Hippocampal formation (tissue), 2 donors: ENCODE data around the gene AFF4.
"Not testable (repeated sequence)": the region's sequence is repeated elsewhere in the genome, so short reads cannot be mapped to it uniquely, and the experiment has no call there.

Source experiments
- DNase-seq, 2 donors: peaks; one replicate each; lab custom pipeline; 2025; lab: John Stamatoyannopoulos, UW

Gene AFF4

GRCh38 chr5:132953710-132954109 lies 9.7 kb downstream of the AFF4 start:
- no peak for DNase-seq

DNA sequence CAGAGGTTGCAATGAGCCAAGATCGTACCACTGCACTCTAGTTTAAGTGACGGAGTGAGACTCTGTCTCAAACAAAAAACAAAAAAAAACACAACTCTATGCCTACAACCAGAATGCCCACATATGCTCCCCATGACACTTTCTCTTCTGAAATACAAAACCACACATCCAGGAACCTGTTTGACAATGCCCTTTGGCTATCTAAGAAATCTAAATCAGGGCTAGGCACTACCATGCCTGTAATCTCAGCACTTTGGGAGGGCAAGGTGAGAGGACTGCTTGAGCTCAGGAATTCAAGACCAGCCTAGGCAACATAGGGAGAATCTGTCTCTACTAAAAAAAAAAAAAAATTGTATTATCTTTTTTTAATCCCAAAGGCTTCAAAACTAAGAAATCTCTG lies 10.6 kb downstream of the AFF4 start:
- DNase-seq: no peak

GRCh38 chr5:132951897-132952296 lies 11.5 kb downstream of the AFF4 start:
- DNase-seq: no peak

DNA sequence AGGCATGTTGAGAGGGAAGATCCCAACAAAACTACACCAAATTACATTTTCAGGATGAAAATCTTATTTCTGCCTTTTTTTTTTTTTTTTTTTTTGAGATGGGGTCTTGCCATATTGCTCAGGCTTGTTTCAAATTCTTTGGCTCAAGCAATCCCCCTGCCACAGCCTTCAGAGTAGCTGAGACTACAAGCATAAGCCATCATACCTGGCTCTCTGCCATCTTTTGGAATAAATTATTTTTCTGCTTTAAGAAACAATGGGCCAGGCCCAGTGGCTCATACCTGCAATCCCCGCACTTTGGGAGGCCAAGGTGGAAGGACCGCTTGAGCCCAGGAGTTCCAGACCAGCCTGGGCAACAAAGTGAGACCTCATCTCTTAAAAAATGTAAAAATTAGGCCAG lies 14.3 kb downstream of the AFF4 start:
- no peak for DNase-seq

DNA sequence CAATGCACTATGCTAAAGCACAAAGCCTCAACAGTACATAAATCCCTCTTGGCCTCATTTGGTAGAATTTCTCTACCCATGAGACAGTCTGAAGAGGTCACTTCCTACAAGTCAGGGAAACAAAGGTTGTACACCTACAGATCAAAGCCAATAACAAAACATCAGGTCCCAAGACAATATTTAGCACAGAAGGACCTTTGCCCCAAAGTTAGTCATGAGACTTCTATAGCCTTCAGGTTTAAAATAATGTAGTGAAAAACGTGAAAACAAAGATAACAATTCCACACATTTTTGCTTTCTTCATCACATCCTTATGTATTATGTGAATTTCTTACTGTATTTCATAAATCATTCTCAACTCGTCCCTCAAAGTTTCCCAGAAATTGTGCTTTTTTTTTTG lies 15.8 kb downstream of the AFF4 start:
- DNase-seq: no peak

GRCh38 chr5:132945315-132945714 lies 18.1 kb downstream of the AFF4 start:
- DNase-seq: not testable (repeated sequence)

- no peak for DNase-seq
Observed at GRCh38 chr5:132943362-132944022, 19.9 kb downstream of the AFF4 start.

- DNase-seq: no peak
Observed at GRCh38 chr5:132941331-132941730, 22.1 kb downstream of the AFF4 start.

GRCh38 chr5:132928062-132928407 lies 35.4 kb downstream of the AFF4 start:
- no peak for DNase-seq

GRCh38 chr5:132927355-132928061 lies 35.9 kb downstream of the AFF4 start:
- DNase-seq: no peak

GRCh38 chr5:132926437-132926836 lies 37.0 kb downstream of the AFF4 start:
- DNase-seq: no peak

- no peak for DNase-seq
Observed at GRCh38 chr5:132916086-132916485, 47.3 kb downstream of the AFF4 start.

DNA sequence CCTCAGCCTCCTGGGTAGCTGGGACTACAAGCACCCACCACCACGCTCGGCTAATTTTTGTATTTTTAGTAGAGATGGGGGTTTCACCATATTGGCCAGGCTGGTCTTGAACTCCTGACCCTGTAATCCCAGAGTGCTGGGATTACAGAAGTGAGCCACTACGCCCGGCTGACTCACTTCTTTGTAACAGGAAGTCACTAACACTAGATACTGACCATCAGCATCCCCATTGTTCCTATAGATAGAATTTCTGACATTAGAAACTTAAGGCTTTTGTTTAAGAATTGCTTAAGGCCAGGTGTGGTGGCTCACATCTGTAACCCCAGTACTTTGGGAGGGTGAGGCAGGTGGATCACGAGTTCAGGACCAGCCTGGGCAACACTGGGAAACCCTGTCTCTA lies 47.8 kb downstream of the AFF4 start:
- no peak for DNase-seq

GRCh38 chr5:132909702-132910101 lies 53.7 kb downstream of the AFF4 start:
- DNase-seq: no peak

GRCh38 chr5:132907161-132907560 lies 56.3 kb downstream of the AFF4 start:
- no peak for DNase-seq

- DNase-seq: no peak
Observed at GRCh38 chr5:132905938-132906337, 57.5 kb downstream of the AFF4 start.

DNA sequence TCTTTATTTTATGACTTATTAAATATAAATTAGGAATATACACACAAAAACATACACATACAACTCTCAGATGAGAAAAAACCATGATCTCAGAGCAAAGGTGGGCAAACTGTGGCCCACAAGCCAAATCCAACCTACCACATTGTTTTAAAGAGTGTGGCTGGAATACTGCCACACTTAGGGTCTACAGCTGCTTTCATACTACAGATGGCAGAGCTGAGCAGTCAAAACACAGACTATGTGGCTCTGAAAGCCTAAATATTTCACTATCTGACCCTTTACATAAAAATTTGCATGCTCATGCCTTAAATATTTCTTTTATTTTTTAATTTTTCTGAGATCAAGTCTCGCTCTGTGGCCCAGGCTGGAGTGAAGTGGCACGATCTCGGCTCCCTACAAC lies 61.7 kb downstream of the AFF4 start:
- DNase-seq: no peak

GRCh38 chr5:132901036-132901435 lies 62.4 kb downstream of the AFF4 start:
- no peak for DNase-seq

GRCh38 chr5:132898094-132898493 lies 65.3 kb downstream of the AFF4 start:
- DNase-seq: no peak

- DNase-seq: no peak
Observed at GRCh38 chr5:132896685-132897084, 66.7 kb downstream of the AFF4 start.

DNA sequence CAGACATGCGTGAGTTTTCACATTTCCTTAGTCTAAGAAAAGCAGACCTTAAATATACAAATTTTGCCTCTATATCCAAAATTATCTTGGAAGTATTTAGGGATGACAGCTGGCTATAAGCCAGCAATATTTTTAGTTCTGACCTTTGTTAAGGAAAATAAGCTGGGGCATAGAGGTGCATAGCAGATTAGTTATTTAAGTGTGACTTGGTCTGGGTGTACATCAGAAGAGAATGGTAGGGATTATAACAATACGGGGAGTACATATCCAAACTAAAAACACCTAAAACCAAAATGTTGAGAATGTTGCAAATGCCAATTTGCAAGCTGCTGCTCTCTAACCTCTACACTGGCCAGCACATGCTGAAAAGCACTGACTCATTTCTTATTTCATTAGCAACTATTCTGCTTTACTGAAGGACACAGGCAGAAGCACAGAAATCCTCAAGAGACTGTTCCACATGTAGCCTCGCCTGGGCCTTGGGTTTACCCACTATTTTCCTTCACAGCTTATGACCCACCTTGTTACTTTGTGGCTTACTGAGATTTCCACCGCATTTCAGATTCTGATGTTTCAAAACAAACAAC lies 67.6 kb downstream of the AFF4 start:
- DNase-seq: no peak

- DNase-seq: no peak
Observed at GRCh38 chr5:132890817-132891216, 72.6 kb downstream of the AFF4 start.

GRCh38 chr5:132889501-132889900 lies 73.9 kb downstream of the AFF4 start:
- no peak for DNase-seq

GRCh38 chr5:132887283-132887682 lies 76.2 kb downstream of the AFF4 start:
- no peak for DNase-seq
